HS-27A (cell line): ENCODE data around the gene HERC2.
"Not testable (repeated sequence)": the region's sequence is repeated elsewhere in the genome, so short reads cannot be mapped to it uniquely, and the experiment has no call there.

Experiments
- DNase-seq: peaks from one replicate; pipeline ENCODE4 v3.0.0-alpha.2; 2012; ENCODE audit warnings: low read depth, missing footprints

The HERC2 gene

GRCh38 chr15:28322129-28322588, at the start of gene HERC2:
Gene HERC2, minus strand, starts transcription at chr15:28322179. Its CDS starts 746 bp downstream, at chr15:28321433.
- DNase-seq, result not testable (repeated sequence)

GRCh38 chr15:28365502-28365901, 43.5 kb upstream of the HERC2 start:
- not testable (repeated sequence) for DNase-seq

GRCh38 chr15:28357984-28358383, 36.0 kb upstream of the HERC2 start, which contains the start of gene GOLGA6L24:
Gene GOLGA6L24, minus strand, starts transcription at chr15:28358084. Its CDS starts 61 bp downstream, at chr15:28358023.
- not testable (repeated sequence) for DNase-seq

- not testable (repeated sequence) for DNase-seq
Observed at GRCh38 chr15:28321358-28322078, 461 bp downstream of the HERC2 start.

GRCh38 chr15:28319725-28320124, 2.3 kb downstream of the HERC2 start:
- not testable (repeated sequence) for DNase-seq

GRCh38 chr15:28318828-28319227, 3.2 kb downstream of the HERC2 start:
- DNase-seq, result not testable (repeated sequence)

GRCh38 chr15:28318122-28318521, 3.9 kb downstream of the HERC2 start:
- not testable (repeated sequence) for DNase-seq

- DNase-seq, result not testable (repeated sequence)
Observed at GRCh38 chr15:28316958-28317357, 5.0 kb downstream of the HERC2 start.

GRCh38 chr15:28310454-28310853, 11.5 kb downstream of the HERC2 start:
- not testable (repeated sequence) for DNase-seq

GRCh38 chr15:28308718-28309117, 13.3 kb downstream of the HERC2 start:
- not testable (repeated sequence) for DNase-seq

- DNase-seq, result not testable (repeated sequence)
Observed at GRCh38 chr15:28305700-28306099, 16.3 kb downstream of the HERC2 start.

- not testable (repeated sequence) for DNase-seq
Observed at GRCh38 chr15:28297434-28297833, 24.5 kb downstream of the HERC2 start.

GRCh38 chr15:28296814-28297213, 25.2 kb downstream of the HERC2 start:
- DNase-seq, result not testable (repeated sequence)

GRCh38 chr15:28295009-28295563, 26.9 kb downstream of the HERC2 start:
- DNase-seq, result not testable (repeated sequence)

- DNase-seq, result not testable (repeated sequence)
Observed at GRCh38 chr15:28294560-28294959, 27.4 kb downstream of the HERC2 start.

- DNase-seq, result no peak
Observed at GRCh38 chr15:28289694-28290463, 32.1 kb downstream of the HERC2 start.

GRCh38 chr15:28288830-28289693, 32.9 kb downstream of the HERC2 start:
- DNase-seq, result not testable (repeated sequence)

GRCh38 chr15:28286659-28287058, 35.3 kb downstream of the HERC2 start:
- not testable (repeated sequence) for DNase-seq

GRCh38 chr15:28286031-28286430, 35.9 kb downstream of the HERC2 start:
- DNase-seq, result no peak

GRCh38 chr15:28281876-28282275, 40.1 kb downstream of the HERC2 start:
- DNase-seq, result no peak

GRCh38 chr15:28274635-28275034, 47.3 kb downstream of the HERC2 start:
- no peak for DNase-seq
